Chondrocyte (in vitro differentiated cells): Measurements from ENCODE around the gene ZNF32. TPM values are rescaled to one million over a fixed set of nuclear protein-coding genes. Genes with fewer than 3 reads are reported as not detected.

Source experiments
- DNase-seq: peaks from one replicate; pipeline ENCODE4 v3.0.0; 2021; ENCODE audit warnings: mixed read lengths, low spot score
- H3K27ac Mint-ChIP-seq: one replicate; pipeline ENCODE4 v1.8.0; 2021; ENCODE audit warnings: mild to moderate bottlenecking, moderate library complexity, mixed read lengths; ENCODE audit not compliant: unreplicated experiment
- H3K27me3 Mint-ChIP-seq: 2 replicates; pipeline ENCODE4 v1.8.0; 2021; ENCODE audit warnings: low read depth, mixed read lengths
- H3K36me3 Mint-ChIP-seq: 2 replicates; pipeline ENCODE4 v1.8.0; 2021; ENCODE audit warnings: low read depth, mixed read lengths
- H3K4me1 Mint-ChIP-seq: 2 replicates; pipeline ENCODE4 v1.8.0; 2021; ENCODE audit warnings: low read depth, mild to moderate bottlenecking, mixed read lengths
- H3K4me3 Mint-ChIP-seq: one replicate; pipeline ENCODE4 v1.8.0; 2021; ENCODE audit warnings: mild to moderate bottlenecking, moderate library complexity, mixed read lengths; ENCODE audit not compliant: unreplicated experiment
- H3K9me3 Mint-ChIP-seq: 2 replicates; pipeline ENCODE4 v1.8.0; 2021; ENCODE audit warnings: low read depth, mixed read lengths
- CTCF ChIP-seq: fragments of 200-600 bp; sonication (generic); IDR thresholded peaks from 2 replicates; pipeline ENCODE4 v1.5.0; 2021; ENCODE audit warnings: antibody characterized with exemption, mild to moderate bottlenecking, moderate library complexity
- total RNA-seq: library from RNA; stranded (reverse); gene quantifications from 3 replicates; pipeline ENCODE4 v1.2.1, GENCODE V29; 2021

Gene ZNF32
- total RNA-seq, 1 donor from 2014 or later = 40.3 TPM

- no peak for TF ChIP-seq CTCF
- peaks cover 5% of the 10 kb centered on the region for H3K4me1 Mint-ChIP-seq
- H3K36me3 Mint-ChIP-seq = peaks cover under 1% of the 10 kb centered on the region
- no peak overlapping the region for H3K4me3 Mint-ChIP-seq
- peaks cover 6% of the 10 kb centered on the region for H3K27me3 Mint-ChIP-seq
- no peak for DNase-seq
- no peak overlapping the region for H3K27ac Mint-ChIP-seq
- H3K9me3 Mint-ChIP-seq = no peaks in the 10 kb centered on the region
Observed at GRCh38 chr10:43667761-43668386, 19.2 kb upstream of the ZNF32 start.

GRCh38 chr10:43667317-43667731, 18.6 kb upstream of the ZNF32 start:
- no peaks in the 10 kb centered on the region for H3K9me3 Mint-ChIP-seq
- peaks cover 6% of the 10 kb centered on the region for H3K27me3 Mint-ChIP-seq
- DNase-seq = no peak

GRCh38 chr10:43666552-43666951, 17.9 kb upstream of the ZNF32 start:
- TF ChIP-seq CTCF = no peak
- peaks cover 1% of the 10 kb centered on the region for H3K36me3 Mint-ChIP-seq
- peaks cover 5% of the 10 kb centered on the region for H3K27me3 Mint-ChIP-seq
- no peak overlapping the region for H3K4me3 Mint-ChIP-seq
- no peak for DNase-seq
- peaks cover 2% of the 10 kb centered on the region for H3K4me1 Mint-ChIP-seq
- no peaks in the 10 kb centered on the region for H3K9me3 Mint-ChIP-seq
- no peak overlapping the region for H3K27ac Mint-ChIP-seq

More at GRCh38 chr10:43667317-43667731, 18.6 kb upstream of the ZNF32 start:
- Mint-ChIP-seq H3K4me3 (no peak overlapping the region), H3K4me1 (peaks cover 5% of the 10 kb centered on the region), H3K36me3 (peaks cover 1% of the 10 kb centered on the region), H3K27ac (no peak overlapping the region)
- peak; percentile 54 for TF ChIP-seq CTCF

GRCh38 chr10:43665054-43665453, 16.4 kb upstream of the ZNF32 start:
- no peak overlapping the region for H3K27ac Mint-ChIP-seq
- no peaks in the 10 kb centered on the region for H3K9me3 Mint-ChIP-seq
- H3K4me1 Mint-ChIP-seq = no peaks in the 10 kb centered on the region
- peaks cover 1% of the 10 kb centered on the region for H3K27me3 Mint-ChIP-seq
- DNase-seq = no peak
- no peak overlapping the region for H3K4me3 Mint-ChIP-seq
- peaks cover 1% of the 10 kb centered on the region for H3K36me3 Mint-ChIP-seq
- TF ChIP-seq CTCF = no peak

- Mint-ChIP-seq H3K27me3 (no peaks in the 10 kb centered on the region), H3K4me3 (no peak overlapping the region), H3K27ac (no peak overlapping the region), H3K4me1 (peaks cover 6% of the 10 kb centered on the region), H3K9me3 (no peaks in the 10 kb centered on the region), H3K36me3 (peaks cover 1% of the 10 kb centered on the region)
- TF ChIP-seq CTCF = no peak
- no peak for DNase-seq
Observed at GRCh38 chr10:43658227-43658626, 9.5 kb upstream of the ZNF32 start.
